SK-N-SH (cell line): ENCODE results near the gene EFCAB8. TPM values are rescaled to one million over a fixed set of nuclear protein-coding genes. Genes with fewer than 3 reads are reported as not detected.

Experiments
- CTCF ChIA-PET: fragments of 300-600, 350-600 bp; formaldehyde crosslinking; extraction: SDS; loops from one replicate; lab custom pipeline; 2021; lab: Yijun Ruan, JAX
- POLR2A ChIA-PET: fragments of 350-600 bp; sonication (Branson Sonifier 250); formaldehyde crosslinking; extraction: SDS; loops from one replicate; lab custom pipeline; 2020; ENCODE audit warnings: antibody characterized with exemption, inconsistent platforms; lab: Yijun Ruan, JAX
- DNase-seq: peaks from one replicate; pipeline ENCODE4 v3.0.0; 2012
- H2AFZ ChIP-seq: fragments of 200-600 bp; sonication (generic); 2 replicates; pipeline ENCODE4 v1.8.1; 2016; ENCODE audit warnings: antibody characterized with exemption, mild to moderate bottlenecking, low read depth
- H3F3A ChIP-seq: fragments of 200-600 bp; sonication (generic); replicated peaks from 2 replicates; pipeline ENCODE3; 2016; ENCODE audit warnings: antibody characterized with exemption, mild to moderate bottlenecking; ENCODE audit not compliant: insufficient read depth
- H3K27ac ChIP-seq, 2 experiments: fragments of 200-500 bp in 1 of 2; fragments of 200-600 bp in 1 of 2; sonication (Bioruptor generic) in 1 of 2; sonication (generic), shearing (Covaris generic) in 1 of 2; 2 replicates each; pipeline versions ENCODE4 v1.5.1 to v1.6.1; 2014 to 2016; ENCODE audit warnings: low read depth in 2 of 2, inconsistent platforms in 1 of 2, low read length in 1 of 2, mild to moderate bottlenecking in 1 of 2, mixed read lengths in 1 of 2
- H3K27me3 ChIP-seq: fragments of 200-600 bp; sonication (generic), shearing (Covaris generic); 2 replicates; pipeline ENCODE4 v1.6.1; 2016; ENCODE audit warnings: mixed run types; ENCODE audit not compliant: insufficient read depth
- H3K36me3 ChIP-seq, 2 experiments: fragments of 200-500 bp in 1 of 2; fragments of 200-600 bp in 1 of 2; sonication (Bioruptor generic) in 1 of 2; sonication (generic) in 1 of 2; replicated peaks in 1 of 2; 2 replicates each; pipeline versions ENCODE3 to v1.5.1; 2014 to 2016; ENCODE audit warnings: low read length in 1 of 2, mild to moderate bottlenecking in 1 of 2; ENCODE audit not compliant: insufficient read depth in 2 of 2, control insufficient read depth in 1 of 2
- H3K4me1 ChIP-seq, 2 experiments: fragments of 200-500 bp in 1 of 2; fragments of 200-600 bp in 1 of 2; sonication (Bioruptor generic) in 1 of 2; sonication (generic), shearing (Covaris generic) in 1 of 2; 2 replicates each; pipeline versions ENCODE4 v1.5.1 to v1.6.1; 2014 to 2016; ENCODE audit warnings: low read depth in 1 of 2, low read length in 1 of 2, mixed run types in 1 of 2; ENCODE audit not compliant: insufficient read depth in 2 of 2, control insufficient read depth in 1 of 2
- H3K4me2 ChIP-seq: fragments of 200-600 bp; sonication (generic), shearing (Covaris generic); 2 replicates; pipeline ENCODE4 v1.6.1; 2017; ENCODE audit warnings: mixed run types
- H3K4me3 ChIP-seq, 2 experiments: fragments of 200-500 bp in 1 of 2; fragments of 200-600 bp in 1 of 2; sonication (Bioruptor generic) in 1 of 2; sonication (generic), shearing (Covaris generic) in 1 of 2; 2 replicates each; pipeline versions ENCODE4 v1.5.1 to v1.8.1; 2014 to 2016; ENCODE audit warnings: low read depth in 2 of 2, inconsistent platforms in 1 of 2, low read length in 1 of 2, mild to moderate bottlenecking in 1 of 2, mixed read lengths in 1 of 2, moderate library complexity in 1 of 2
- H3K79me2 ChIP-seq: fragments of 200-600 bp; sonication (generic); 2 replicates; pipeline ENCODE4 v1.8.1; 2017; ENCODE audit warnings: mild to moderate bottlenecking; ENCODE audit not compliant: insufficient read depth
- H3K9ac ChIP-seq: fragments of 200-600 bp; sonication (generic); 2 replicates; pipeline ENCODE4 v1.6.1; 2017; ENCODE audit warnings: mixed run types
- H3K9me2 ChIP-seq: fragments of 200-600 bp; sonication (generic); 2 replicates; pipeline ENCODE4 v1.6.1; 2017; ENCODE audit warnings: mixed run types
- H3K9me3 ChIP-seq: fragments of 200-600 bp; sonication (generic); 2 replicates; pipeline ENCODE4 v1.6.1; 2017; ENCODE audit warnings: mixed run types, mild to moderate bottlenecking, moderate library complexity
- H4K20me1 ChIP-seq: fragments of 200-600 bp; sonication (generic); 2 replicates; pipeline ENCODE4 v1.6.1; 2017; ENCODE audit warnings: mild to moderate bottlenecking, mixed run types; ENCODE audit not compliant: insufficient read depth
- CHD2 ChIP-seq: fragments of 150-350 bp; IDR thresholded peaks from 2 replicates; pipeline ENCODE4 v1.6.1; 2018; ENCODE audit warnings: low read length; ENCODE audit not compliant: partially characterized antibody
- FOSL2 ChIP-seq: IDR thresholded peaks from 2 replicates; pipeline ENCODE4 v1.4.0; 2012; ENCODE audit warnings: low read depth, mild to moderate bottlenecking, moderate library complexity, borderline replicate concordance
- FOXJ3 ChIP-seq: sonication (generic); formaldehyde crosslinking; IDR thresholded peaks from 2 replicates; pipeline ENCODE4 v1.5.1; 2020; ENCODE audit warnings: mild to moderate bottlenecking, missing genetic modification reagents
- GABPA ChIP-seq: IDR thresholded peaks from 2 replicates; pipeline ENCODE4 v1.4.0; 2012; ENCODE audit warnings: low read depth, mild to moderate bottlenecking
- JUND ChIP-seq: IDR thresholded peaks from 2 replicates; pipeline ENCODE4 v1.4.0; 2012
- NRF1 ChIP-seq: IDR thresholded peaks from 2 replicates; pipeline ENCODE4 v1.6.1; 2012; ENCODE audit warnings: low read depth, mild to moderate bottlenecking, low read length
- POLR2AphosphoS5 ChIP-seq: IDR thresholded peaks from 2 replicates; pipeline ENCODE4 v1.6.1; 2012; ENCODE audit warnings: low read depth, low read length
- RAD21 ChIP-seq: IDR thresholded peaks from 2 replicates; pipeline ENCODE4 v1.6.1; 2012; ENCODE audit warnings: mild to moderate bottlenecking, low read length
- SMC3 ChIP-seq: IDR thresholded peaks from 2 replicates; pipeline ENCODE4 v1.6.1; 2012; ENCODE audit warnings: low read depth, low read length, improper control_type of control experiment
- TCF12 ChIP-seq: IDR thresholded peaks from 2 replicates; pipeline ENCODE4 v1.4.0; 2012
- TEAD4 ChIP-seq: IDR thresholded peaks from 2 replicates; pipeline ENCODE4 v1.4.0; 2012; ENCODE audit warnings: mild to moderate bottlenecking, borderline replicate concordance; ENCODE audit not compliant: insufficient read depth
- YY1 ChIP-seq: IDR thresholded peaks from 2 replicates; pipeline ENCODE4 v1.4.0; 2012; ENCODE audit warnings: low read depth, mild to moderate bottlenecking
- whole genome bisulfite sequencing: methylation state at CpG from one replicate; pipeline ENCODE4 v1.1.6; 2017; ENCODE audit warnings: low lambda C conversion rate; 5-methylcytosine and 5-hydroxymethylcytosine counted together
- polyA plus RNA-seq, 3 experiments: library from polyadenylated mRNA; depleted of rRNA; stranded (reverse); fragments of >200 nt; gene quantifications; 2 replicates each; pipeline ENCODE4 v1.2.3, GENCODE V29; 2012
- TF ChIP-seq, protein P1 (sequence below): IDR thresholded peaks from 2 replicates; pipeline ENCODE4 v1.4.0; 2012; ENCODE audit warnings: low read depth, borderline replicate concordance
- TF ChIP-seq, protein P2 (sequence below): IDR thresholded peaks from 2 replicates; pipeline ENCODE4 v1.4.0; 2012; ENCODE audit warnings: low read depth
- TF ChIP-seq, protein P3 (sequence below): fragments of 150-350 bp; IDR thresholded peaks from 2 replicates; pipeline ENCODE4 v1.6.1; 2016; ENCODE audit warnings: mild to moderate bottlenecking, low read depth, low read length
- TF ChIP-seq, protein P4 (sequence below): fragments of 150-350 bp; IDR thresholded peaks from 2 replicates; pipeline ENCODE4 v1.6.1; 2017; ENCODE audit warnings: antibody characterized with exemption, low read length, low read depth, borderline replicate concordance
- TF ChIP-seq, protein P5 (sequence below): fragments of 200-600 bp; sonication (generic); IDR thresholded peaks from 2 replicates; pipeline ENCODE4 v1.6.1; 2017; ENCODE audit warnings: antibody characterized with exemption, mild to moderate bottlenecking, moderate library complexity
- TF ChIP-seq, protein P6 (sequence below): IDR thresholded peaks from 2 replicates; pipeline ENCODE4 v1.6.1; 2012; ENCODE audit warnings: mild to moderate bottlenecking, low read depth, low read length, moderate library complexity

EFCAB8 gene
- polyA plus RNA-seq, 1 of the 3 experiments (the other 2 are of a cell fraction): not detected

DNA sequence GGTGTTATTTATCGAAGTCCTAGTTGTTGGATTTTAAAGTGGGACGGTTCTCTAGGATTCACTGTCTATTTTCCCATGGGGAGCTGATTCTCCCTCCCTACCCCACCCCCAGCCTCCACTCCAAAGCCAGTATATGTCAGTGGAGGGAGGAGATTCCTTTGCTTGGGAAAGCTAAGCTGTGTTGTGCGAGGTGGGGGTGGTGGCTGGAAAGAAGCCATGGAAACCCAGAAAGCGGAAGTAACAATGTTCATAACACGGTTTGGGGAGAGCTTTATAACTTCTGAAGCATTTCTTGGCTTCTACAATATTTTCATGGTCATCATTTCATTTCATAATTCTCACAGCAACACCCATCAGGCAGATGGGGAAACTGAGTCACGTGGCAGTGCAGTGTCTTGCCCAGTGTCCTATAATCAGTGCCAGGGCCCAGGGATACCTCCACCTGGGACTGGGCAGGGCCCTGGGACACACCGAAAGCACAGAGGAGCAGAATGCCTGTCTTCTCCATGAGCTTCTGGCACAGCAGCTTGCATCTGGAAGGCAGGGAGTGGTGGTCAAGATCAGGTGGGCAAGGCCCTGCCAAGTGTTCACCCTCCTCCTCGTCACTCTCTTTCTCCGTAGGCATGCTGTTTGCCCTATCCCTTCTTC is 141.0 kb downstream of the EFCAB8 start:
- H4K20me1 ChIP-seq: no peaks in the 10 kb centered on the region
- no peaks in the 10 kb centered on the region for H3F3A ChIP-seq
- no peak overlapping the region for H2AFZ ChIP-seq
- CTCF ChIA-PET: no interaction called here
- POLR2A ChIA-PET: no interaction called here
- H3K27me3 ChIP-seq: peaks cover 6% of the 10 kb centered on the region; the same call in 1 of the 2 replicates
- no peak for DNase-seq
- H3K4me2 ChIP-seq: no peak overlapping the region
- no peaks in the 10 kb centered on the region for H3K9me3 ChIP-seq
- H3K27ac ChIP-seq: no peak overlapping the region
- no peaks in the 10 kb centered on the region for H3K36me3 ChIP-seq
- H3K4me1 ChIP-seq: no peaks in the 10 kb centered on the region
- WGBS: 11% methylated on average over 8 of the region's 9 CpGs
- no peak overlapping the region for H3K9ac ChIP-seq
- no peaks in the 10 kb centered on the region for H3K79me2 ChIP-seq
- no peak overlapping the region for H3K4me3 ChIP-seq
- no peak for TF ChIP-seq NRF1
- no peak for TF ChIP-seq TEAD4
- no peak for TF ChIP-seq TCF12
- no peak for TF ChIP-seq CHD2
- TF ChIP-seq, protein P1, sequence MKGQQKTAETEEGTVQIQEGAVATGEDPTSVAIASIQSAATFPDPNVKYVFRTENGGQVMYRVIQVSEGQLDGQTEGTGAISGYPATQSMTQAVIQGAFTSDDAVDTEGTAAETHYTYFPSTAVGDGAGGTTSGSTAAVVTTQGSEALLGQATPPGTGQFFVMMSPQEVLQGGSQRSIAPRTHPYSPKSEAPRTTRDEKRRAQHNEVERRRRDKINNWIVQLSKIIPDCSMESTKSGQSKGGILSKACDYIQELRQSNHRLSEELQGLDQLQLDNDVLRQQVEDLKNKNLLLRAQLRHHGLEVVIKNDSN: no peak
- no peak for TF ChIP-seq SMC3
- no peak for TF ChIP-seq GABPA
- TF ChIP-seq, protein P2, sequence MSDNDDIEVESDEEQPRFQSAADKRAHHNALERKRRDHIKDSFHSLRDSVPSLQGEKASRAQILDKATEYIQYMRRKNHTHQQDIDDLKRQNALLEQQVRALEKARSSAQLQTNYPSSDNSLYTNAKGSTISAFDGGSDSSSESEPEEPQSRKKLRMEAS: no peak
- no peak for TF ChIP-seq YY1
- TF ChIP-seq FOXJ3: no peak
- TF ChIP-seq, protein P3, sequence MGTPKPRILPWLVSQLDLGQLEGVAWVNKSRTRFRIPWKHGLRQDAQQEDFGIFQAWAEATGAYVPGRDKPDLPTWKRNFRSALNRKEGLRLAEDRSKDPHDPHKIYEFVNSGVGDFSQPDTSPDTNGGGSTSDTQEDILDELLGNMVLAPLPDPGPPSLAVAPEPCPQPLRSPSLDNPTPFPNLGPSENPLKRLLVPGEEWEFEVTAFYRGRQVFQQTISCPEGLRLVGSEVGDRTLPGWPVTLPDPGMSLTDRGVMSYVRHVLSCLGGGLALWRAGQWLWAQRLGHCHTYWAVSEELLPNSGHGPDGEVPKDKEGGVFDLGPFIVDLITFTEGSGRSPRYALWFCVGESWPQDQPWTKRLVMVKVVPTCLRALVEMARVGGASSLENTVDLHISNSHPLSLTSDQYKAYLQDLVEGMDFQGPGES: no peak
- H3K9me2 ChIP-seq: no peaks in the 10 kb centered on the region

DNA sequence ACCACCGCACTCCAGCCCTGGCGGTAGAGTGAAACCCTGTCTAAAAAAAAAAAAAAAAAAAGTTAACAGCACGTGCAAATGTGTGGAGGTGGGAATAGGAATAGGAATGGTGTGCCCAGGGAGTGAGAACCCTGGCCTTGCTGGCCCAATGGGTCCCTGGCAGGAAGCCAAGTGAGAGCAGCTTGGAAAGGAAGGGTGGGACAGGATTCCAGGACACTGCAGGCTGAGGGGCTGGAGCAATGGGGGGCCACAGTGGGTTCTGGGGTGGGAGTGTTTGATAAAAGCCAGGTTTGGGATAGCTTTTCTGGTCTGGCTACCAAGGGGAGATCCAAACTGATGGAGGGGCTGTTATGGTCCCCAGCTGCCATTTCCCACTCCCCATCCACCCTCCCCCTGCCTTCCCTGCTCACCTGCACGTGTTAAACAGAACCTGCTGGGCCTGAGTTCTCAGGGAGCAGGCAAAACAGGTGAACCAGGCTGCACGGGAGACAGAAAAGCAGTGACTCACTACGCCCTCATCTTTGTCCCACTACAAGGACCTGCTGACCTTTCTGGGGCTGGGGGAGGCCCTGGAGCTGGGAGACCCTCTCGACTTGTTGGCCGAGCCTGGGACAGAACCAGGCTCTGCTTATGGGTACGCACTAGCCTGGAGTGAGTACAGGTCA is 142.2 kb downstream of the EFCAB8 start:
- peaks cover 6% of the 10 kb centered on the region; the same call in 1 of the 2 replicates for H3K27me3 ChIP-seq
- 7% methylated on average over 9 of the region's 9 CpGs for WGBS
- no peaks in the 10 kb centered on the region for H4K20me1 ChIP-seq
- H3K27ac ChIP-seq: no peak overlapping the region
- no peak overlapping the region for H3K4me2 ChIP-seq
- ChIA-PET POLR2A (no interaction called here), CTCF (no interaction called here)
- H3K4me1 ChIP-seq: no peaks in the 10 kb centered on the region
- no peak overlapping the region for H3K9ac ChIP-seq
- no peaks in the 10 kb centered on the region for H3K79me2 ChIP-seq
- H3K36me3 ChIP-seq: no peaks in the 10 kb centered on the region
- no peak overlapping the region for H3K4me3 ChIP-seq
- H3K9me3 ChIP-seq: no peaks in the 10 kb centered on the region
- H3K9me2 ChIP-seq: no peaks in the 10 kb centered on the region
- DNase-seq: no peak
- no peak overlapping the region for H2AFZ ChIP-seq
- H3F3A ChIP-seq: no peaks in the 10 kb centered on the region
- TF ChIP-seq NRF1 (no peak), RAD21 (no peak), FOSL2 (no peak), JUND (no peak), POLR2AphosphoS5 (no peak), TCF12 (no peak)
- TF ChIP-seq, protein P4, sequence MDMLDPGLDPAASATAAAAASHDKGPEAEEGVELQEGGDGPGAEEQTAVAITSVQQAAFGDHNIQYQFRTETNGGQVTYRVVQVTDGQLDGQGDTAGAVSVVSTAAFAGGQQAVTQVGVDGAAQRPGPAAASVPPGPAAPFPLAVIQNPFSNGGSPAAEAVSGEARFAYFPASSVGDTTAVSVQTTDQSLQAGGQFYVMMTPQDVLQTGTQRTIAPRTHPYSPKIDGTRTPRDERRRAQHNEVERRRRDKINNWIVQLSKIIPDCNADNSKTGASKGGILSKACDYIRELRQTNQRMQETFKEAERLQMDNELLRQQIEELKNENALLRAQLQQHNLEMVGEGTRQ: no peak
- TF ChIP-seq, protein P2: no peak
- TF ChIP-seq, protein P5, sequence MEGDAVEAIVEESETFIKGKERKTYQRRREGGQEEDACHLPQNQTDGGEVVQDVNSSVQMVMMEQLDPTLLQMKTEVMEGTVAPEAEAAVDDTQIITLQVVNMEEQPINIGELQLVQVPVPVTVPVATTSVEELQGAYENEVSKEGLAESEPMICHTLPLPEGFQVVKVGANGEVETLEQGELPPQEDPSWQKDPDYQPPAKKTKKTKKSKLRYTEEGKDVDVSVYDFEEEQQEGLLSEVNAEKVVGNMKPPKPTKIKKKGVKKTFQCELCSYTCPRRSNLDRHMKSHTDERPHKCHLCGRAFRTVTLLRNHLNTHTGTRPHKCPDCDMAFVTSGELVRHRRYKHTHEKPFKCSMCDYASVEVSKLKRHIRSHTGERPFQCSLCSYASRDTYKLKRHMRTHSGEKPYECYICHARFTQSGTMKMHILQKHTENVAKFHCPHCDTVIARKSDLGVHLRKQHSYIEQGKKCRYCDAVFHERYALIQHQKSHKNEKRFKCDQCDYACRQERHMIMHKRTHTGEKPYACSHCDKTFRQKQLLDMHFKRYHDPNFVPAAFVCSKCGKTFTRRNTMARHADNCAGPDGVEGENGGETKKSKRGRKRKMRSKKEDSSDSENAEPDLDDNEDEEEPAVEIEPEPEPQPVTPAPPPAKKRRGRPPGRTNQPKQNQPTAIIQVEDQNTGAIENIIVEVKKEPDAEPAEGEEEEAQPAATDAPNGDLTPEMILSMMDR: no peak
- TF ChIP-seq, protein P6, sequence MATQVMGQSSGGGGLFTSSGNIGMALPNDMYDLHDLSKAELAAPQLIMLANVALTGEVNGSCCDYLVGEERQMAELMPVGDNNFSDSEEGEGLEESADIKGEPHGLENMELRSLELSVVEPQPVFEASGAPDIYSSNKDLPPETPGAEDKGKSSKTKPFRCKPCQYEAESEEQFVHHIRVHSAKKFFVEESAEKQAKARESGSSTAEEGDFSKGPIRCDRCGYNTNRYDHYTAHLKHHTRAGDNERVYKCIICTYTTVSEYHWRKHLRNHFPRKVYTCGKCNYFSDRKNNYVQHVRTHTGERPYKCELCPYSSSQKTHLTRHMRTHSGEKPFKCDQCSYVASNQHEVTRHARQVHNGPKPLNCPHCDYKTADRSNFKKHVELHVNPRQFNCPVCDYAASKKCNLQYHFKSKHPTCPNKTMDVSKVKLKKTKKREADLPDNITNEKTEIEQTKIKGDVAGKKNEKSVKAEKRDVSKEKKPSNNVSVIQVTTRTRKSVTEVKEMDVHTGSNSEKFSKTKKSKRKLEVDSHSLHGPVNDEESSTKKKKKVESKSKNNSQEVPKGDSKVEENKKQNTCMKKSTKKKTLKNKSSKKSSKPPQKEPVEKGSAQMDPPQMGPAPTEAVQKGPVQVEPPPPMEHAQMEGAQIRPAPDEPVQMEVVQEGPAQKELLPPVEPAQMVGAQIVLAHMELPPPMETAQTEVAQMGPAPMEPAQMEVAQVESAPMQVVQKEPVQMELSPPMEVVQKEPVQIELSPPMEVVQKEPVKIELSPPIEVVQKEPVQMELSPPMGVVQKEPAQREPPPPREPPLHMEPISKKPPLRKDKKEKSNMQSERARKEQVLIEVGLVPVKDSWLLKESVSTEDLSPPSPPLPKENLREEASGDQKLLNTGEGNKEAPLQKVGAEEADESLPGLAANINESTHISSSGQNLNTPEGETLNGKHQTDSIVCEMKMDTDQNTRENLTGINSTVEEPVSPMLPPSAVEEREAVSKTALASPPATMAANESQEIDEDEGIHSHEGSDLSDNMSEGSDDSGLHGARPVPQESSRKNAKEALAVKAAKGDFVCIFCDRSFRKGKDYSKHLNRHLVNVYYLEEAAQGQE: no peak
